ENCODE data around the gene PPP1R14B. TPM values are rescaled to one million over a fixed set of nuclear protein-coding genes. Genes with fewer than 3 reads are reported as not detected.

The PPP1R14B gene
- total RNA-seq, 2 experiments from 2014 or later = 376 to 377 TPM

- ChIA-PET POLR2A (interaction anchor here (1.9 kb wide), 1 partner anchor 10 kb away, joined by 4 read pairs; the partner anchor contains the start of gene FKBP2), CTCF (interaction anchor here (0.7 to 2.7 kb wide), 5 partner anchors 13 to 74 kb away, joined by 3 to 6 read pairs (median 4); partner anchors contain the start of genes PLCB3 and PPP1R14B)
Observed at GRCh38 chr11:64230985-64231365, 15.8 kb downstream of the PPP1R14B start.

DNA sequence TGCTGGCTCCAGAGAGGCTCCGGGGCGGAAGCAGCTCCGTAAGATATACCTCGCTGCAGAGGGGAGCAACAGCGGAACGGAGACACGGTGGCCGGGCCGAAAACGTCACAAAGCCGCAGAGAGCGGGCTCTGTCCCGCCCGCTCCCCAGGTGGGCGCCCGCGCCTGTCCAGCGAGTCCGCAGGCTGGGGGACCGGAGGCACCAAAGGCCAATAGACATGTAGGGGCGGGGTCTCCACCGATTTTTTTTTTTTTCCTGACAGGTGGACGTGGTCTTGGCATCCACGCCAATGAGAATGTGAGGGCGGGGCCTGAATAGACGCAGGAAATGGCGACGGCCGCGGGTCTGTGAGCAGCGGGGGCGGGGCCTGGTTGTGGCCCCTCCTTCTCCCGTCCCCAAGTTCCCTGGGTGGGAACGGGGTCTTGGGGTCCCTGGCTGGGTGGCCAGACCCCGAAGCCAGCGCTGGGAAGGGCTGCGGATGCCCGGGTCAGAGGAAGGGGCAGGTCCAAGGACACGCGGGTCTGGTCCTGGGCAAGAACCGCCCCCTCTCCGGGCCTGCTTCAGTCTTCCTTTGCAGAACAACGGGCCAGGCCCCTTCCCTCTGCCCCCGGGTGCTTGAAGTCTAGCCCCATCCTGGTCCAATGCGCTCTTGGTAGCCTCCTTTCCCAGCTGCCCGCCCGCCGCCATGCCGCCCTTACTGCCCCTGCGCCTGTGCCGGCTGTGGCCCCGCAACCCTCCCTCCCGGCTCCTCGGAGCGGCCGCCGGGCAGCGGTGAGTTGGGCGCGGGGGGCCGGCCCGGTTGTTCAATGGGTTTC is 16.4 kb downstream of the PPP1R14B start, which contains the start of gene DNAJC4:
DNAJC4 (plus strand) TSS at position 378 of the 814 bp plus-strand sequence; CDS start at position 685, 307 bp downstream.
- ChIA-PET CTCF (interaction anchor here (1.1 to 2.7 kb wide), 6 partner anchors 13 to 74 kb away, joined by 3 to 6 read pairs (median 4); partner anchors contain the start of gene PPP1R14B), POLR2A (interaction anchor here (0.6 kb wide), 1 partner anchor 560 kb away, joined by 3 read pairs; no protein-coding TSS in a partner anchor)

DNA sequence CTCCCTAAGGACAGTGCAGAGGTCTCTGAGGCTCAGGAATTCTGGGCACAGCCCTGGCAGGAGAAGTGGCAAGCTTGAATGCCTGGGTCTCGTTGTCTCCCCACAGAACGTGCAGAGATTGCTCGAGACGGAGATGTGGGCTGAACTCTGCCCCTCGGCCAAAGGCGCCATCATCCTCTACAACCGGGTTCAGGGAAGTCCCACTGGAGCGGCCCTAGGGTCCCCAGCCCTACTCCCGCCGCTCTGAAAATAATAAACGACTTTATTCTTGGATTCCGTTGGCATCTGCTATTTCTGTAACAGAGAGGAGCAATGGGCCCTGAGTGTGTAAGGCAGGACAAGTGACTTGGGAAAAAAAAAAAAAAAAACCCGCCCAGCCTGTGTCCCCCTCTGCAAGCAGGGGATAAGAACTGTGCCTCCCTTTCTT is 17.0 kb downstream of the PPP1R14B start:
- ChIA-PET CTCF (interaction anchor here (1.1 to 1.5 kb wide), 3 partner anchors 14 to 72 kb away, joined by 3 to 5 read pairs (median 4); no protein-coding TSS in a partner anchor), POLR2A (interaction anchor here (0.6 to 0.7 kb wide), 2 partner anchors 127 to 561 kb away, joined by 3 read pairs; no protein-coding TSS in a partner anchor)

DNA sequence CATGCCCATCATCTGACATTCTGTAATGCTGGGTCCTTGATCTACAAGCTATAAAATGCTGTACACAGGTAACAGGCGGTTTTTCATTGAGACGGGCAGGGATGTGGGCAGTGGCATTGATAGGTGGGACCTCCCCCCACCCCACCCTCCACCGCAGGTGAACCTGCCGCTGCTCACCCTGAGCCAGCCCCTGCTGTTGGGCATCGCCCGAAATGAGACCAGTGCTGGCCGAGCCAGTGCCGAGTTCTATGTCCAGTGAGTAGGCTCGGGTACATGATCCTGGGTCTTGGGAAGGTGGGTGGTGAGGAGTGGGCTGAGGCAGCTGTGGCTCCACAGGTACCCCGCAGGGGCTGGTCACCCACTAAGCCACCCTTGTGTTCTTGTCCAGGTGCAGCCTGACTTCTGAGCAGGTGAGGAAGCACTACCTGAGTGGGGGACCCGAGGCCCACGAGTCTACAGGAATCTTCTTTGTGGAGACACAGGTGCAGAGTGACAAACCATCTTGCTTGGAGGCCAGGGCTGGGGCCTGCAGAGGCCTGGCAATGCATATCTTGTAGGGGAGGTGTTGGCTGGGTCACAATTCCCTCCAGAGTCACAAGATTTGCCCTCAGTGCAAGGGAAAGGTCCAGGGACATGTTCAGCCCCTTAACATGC is 17.5 kb downstream of the PPP1R14B start:
- CTCF ChIA-PET = interaction anchor here (1.2 to 1.5 kb wide), 3 partner anchors 14 to 73 kb away, joined by 3 to 5 read pairs (median 4); no protein-coding TSS in a partner anchor

DNA sequence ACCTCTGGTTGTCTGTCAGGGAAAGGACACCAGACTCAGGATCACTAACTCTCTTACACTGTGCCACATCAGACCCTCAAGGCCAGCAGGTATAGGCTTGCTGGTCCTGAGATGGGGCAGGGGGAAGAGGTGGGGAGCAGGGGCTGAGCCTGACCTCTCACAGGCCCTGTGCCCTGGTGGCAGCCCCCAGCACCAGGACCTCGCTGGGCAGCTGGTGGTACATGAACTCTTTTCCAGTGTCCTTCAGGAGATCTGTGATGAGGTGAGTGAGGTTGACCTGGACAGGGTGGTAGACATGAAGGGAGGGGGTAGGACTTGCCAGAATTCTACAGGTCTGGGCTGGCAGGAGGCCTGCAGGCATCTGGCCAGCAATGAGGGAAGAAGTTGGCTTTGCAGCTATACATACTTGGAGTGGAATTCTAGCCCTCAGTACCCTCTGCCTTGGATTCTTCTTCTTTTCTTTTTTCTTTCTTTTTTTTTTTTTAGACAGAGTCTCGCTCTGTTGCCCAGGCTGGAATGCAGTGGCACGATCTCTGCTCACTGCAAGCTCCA is 19.3 kb downstream of the PPP1R14B start:
- POLR2A ChIA-PET = interaction anchor here (0.5 to 4.6 kb wide), 4 partner anchors 19 to 594 kb away, joined by 3 to 70 read pairs (median 8); partner anchors contain the start of gene FERMT3

More for the DNA sequence above, 17.5 kb downstream of the PPP1R14B start:
- POLR2A ChIA-PET = interaction anchor here (0.5 to 0.7 kb wide), 3 partner anchors 10 to 127 kb away, joined by 3 to 6 read pairs (median 3); no protein-coding TSS in a partner anchor

DNA sequence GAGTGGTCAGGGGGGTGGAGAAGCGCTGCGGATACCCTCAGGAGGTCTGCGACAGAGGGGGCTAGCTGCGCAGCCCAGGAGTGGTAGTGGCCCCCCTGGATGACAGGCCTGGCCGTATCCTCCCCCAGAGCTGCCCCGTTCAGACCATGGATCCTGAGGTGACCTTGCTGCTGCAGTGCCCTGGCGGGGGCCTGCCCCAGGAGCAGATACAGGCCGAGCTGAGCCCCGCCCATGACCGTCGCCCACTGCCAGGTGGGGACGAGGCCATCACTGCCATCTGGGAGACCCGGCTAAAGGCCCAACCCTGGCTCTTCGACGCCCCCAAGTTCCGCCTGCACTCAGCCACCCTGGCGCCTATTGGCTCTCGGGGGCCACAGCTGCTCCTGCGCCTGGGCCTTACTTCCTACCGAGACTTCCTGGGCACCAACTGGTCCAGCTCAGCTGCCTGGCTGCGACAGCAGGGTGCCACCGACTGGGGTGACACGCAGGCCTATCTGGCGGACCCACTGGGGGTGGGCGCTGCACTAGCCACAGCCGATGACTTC is 20.2 kb downstream of the PPP1R14B start:
- POLR2A ChIA-PET = interaction anchor here (0.6 to 4.6 kb wide), 8 partner anchors 15 to 84 kb away, joined by 3 to 70 read pairs (median 6); partner anchors contain the start of gene FERMT3
- CTCF ChIA-PET = interaction anchor here (0.5 to 5.3 kb wide), 6 partner anchors 10 to 1452 kb away, joined by 3 to 41 read pairs (median 3); partner anchors contain the start of gene FERMT3

More for the DNA sequence above, 19.3 kb downstream of the PPP1R14B start:
- CTCF ChIA-PET = interaction anchor here (0.6 to 5.3 kb wide), 6 partner anchors 8 to 526 kb away, joined by 3 to 41 read pairs (median 3); partner anchors contain the start of gene FERMT3

GRCh38 chr11:64225608-64226506 is 20.9 kb downstream of the PPP1R14B start, which contains the start of the genes NUDT22 and TRPT1:
Gene NUDT22 (plus strand): TSS chr11:64226274. CDS start chr11:64226653, 379 bp downstream.
Gene TRPT1 (minus strand): TSS chr11:64226186. CDS start chr11:64225860, 326 bp downstream.
- ChIA-PET POLR2A (interaction anchor here (0.6 to 4.6 kb wide), 9 partner anchors 15 to 84 kb away, joined by 3 to 70 read pairs (median 5); partner anchors contain the start of gene FERMT3), CTCF (interaction anchor here (0.5 to 5.3 kb wide), 5 partner anchors 13 to 1451 kb away, joined by 3 to 41 read pairs (median 3); partner anchors contain the start of gene FERMT3)

GRCh38 chr11:64224891-64225607 is 21.7 kb downstream of the PPP1R14B start:
- POLR2A ChIA-PET = interaction anchor here (0.6 to 4.6 kb wide), 4 partner anchors 17 to 44 kb away, joined by 3 to 70 read pairs (median 4); partner anchors contain the start of gene FERMT3
- CTCF ChIA-PET = interaction anchor here (0.7 to 5.3 kb wide), 2 partner anchors 19 to 39 kb away, joined by 4 to 41 read pairs; partner anchors contain the start of genes FERMT3 and STIP1

- ChIA-PET POLR2A (interaction anchor here (0.6 to 4.6 kb wide), 6 partner anchors 16 to 45 kb away, joined by 3 to 70 read pairs (median 4); partner anchors contain the start of gene FERMT3), CTCF (interaction anchor here (0.7 to 5.3 kb wide), 3 partner anchors 18 to 38 kb away, joined by 3 to 41 read pairs (median 4); partner anchors contain the start of genes FERMT3 and STIP1)
Observed at GRCh38 chr11:64224151-64224890, 22.4 kb downstream of the PPP1R14B start.

DNA sequence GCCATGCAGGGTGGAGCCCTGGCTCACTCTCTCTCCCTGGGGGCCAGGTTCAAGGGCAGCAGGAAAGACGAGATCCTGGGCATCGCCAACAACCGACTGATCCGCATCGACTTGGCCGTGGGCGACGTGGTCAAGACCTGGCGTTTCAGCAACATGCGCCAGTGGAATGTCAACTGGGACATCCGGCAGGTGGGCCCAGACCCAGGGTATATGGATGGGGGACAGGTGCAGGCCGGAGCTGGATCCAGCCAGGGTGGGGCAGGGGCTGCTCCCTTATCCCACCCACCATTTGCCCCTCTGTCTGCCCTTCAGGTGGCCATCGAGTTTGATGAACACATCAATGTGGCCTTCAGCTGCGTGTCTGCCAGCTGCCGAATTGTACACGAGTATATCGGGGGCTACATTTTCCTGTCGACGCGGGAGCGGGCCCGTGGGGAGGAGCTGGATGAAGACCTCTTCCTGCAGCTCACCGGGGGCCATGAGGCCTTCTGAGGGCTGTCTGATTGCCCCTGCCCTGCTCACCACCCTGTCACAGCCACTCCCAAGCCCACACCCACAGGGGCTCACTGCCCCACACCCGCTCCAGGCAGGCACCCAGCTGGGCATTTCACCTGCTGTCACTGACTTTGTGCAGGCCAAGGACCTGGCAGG is 23.6 kb downstream of the PPP1R14B start:
- ChIA-PET CTCF (interaction anchor here (1.5 to 5.3 kb wide), 2 partner anchors 17 to 20 kb away, joined by 3 to 41 read pairs; partner anchors contain the start of gene FERMT3), POLR2A (interaction anchor here (0.6 to 4.6 kb wide), 3 partner anchors 15 to 39 kb away, joined by 3 to 70 read pairs (median 4); partner anchors contain the start of gene FERMT3)

- ChIA-PET POLR2A (interaction anchor here (4.6 kb wide), 1 partner anchor 14 kb away, joined by 70 read pairs; the partner anchor contains the start of gene FERMT3), CTCF (interaction anchor here (5.3 kb wide), 1 partner anchor 16 kb away, joined by 41 read pairs; the partner anchor contains the start of gene FERMT3)
Observed at GRCh38 chr11:64222651-64223000, 24.1 kb downstream of the PPP1R14B start.

DNA sequence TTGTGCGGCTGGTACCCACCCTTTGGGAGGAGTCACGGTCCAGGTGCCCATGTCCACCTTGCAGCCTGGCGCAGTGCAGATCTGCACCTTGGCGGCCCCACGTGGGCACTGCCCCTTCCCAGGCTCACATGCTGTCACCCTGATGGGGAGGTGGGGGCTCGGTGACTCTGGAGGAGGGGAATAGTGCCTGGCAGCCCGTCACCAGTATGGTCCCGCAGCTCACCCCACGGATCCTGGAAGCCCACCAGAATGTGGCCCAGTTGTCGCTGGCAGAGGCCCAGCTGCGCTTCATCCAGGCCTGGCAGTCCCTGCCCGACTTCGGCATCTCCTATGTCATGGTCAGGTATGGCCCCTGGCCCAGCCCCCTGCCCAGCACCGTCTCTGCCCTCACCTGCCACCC is 25.9 kb downstream of the PPP1R14B start:
- CTCF ChIA-PET = interaction anchor here (1.4 kb wide), 1 partner anchor 81 kb away, joined by 3 read pairs; no protein-coding TSS in a partner anchor
- POLR2A ChIA-PET = no interaction called here

DNA sequence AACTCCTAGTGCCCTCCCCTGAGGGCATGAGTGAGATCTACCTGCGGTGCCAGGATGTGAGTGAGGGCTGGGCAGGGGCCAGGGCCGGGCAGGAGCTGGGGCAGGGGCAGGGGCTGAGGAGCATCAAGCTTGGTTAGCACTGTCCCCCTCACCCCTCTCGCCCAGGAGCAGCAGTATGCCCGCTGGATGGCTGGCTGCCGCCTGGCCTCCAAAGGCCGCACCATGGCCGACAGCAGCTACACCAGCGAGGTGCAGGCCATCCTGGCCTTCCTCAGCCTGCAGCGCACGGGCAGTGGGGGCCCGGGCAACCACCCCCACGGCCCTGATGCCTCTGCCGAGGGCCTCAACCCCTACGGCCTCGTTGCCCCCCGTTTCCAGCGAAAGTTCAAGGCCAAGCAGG is 26.5 kb downstream of the PPP1R14B start:
- ChIA-PET POLR2A (no interaction called here), CTCF (interaction anchor here (1.4 to 2.4 kb wide), 2 partner anchors 10 to 81 kb away, joined by 3 to 7 read pairs; no protein-coding TSS in a partner anchor)

GRCh38 chr11:64219755-64220154 is 27.0 kb downstream of the PPP1R14B start:
- CTCF ChIA-PET = interaction anchor here (1.4 to 2.4 kb wide), 2 partner anchors 10 to 82 kb away, joined by 3 to 7 read pairs; no protein-coding TSS in a partner anchor
- POLR2A ChIA-PET = interaction anchor here (0.6 kb wide), 1 partner anchor 11 kb away, joined by 3 read pairs; no protein-coding TSS in a partner anchor

Measured in activated CD8-positive, alpha-beta memory T cell treated with anti-CD3 and anti-CD28 coated beads for 36 hours (primary cell).